A549 (cell line): ENCODE results near the gene DYSF. TPM values are rescaled to one million over a fixed set of nuclear protein-coding genes. Genes with fewer than 3 reads are reported as not detected.
"Not testable (repeated sequence)": the region's sequence is repeated elsewhere in the genome, so short reads cannot be mapped to it uniquely, and the experiment has no call there.

Source experiments
- ATAC-seq, 2 experiments: fragments of 200-7000 bp in 1 of 2; fragments of >200 bp in 1 of 2; cut with Nextera tagmentation in 1 of 2; cut with Tn5 transposase in 1 of 2; 3 replicates each; pipeline versions ENCODE4 v1.8.0 to v1.9.1; 2018 to 2020; ENCODE audit warnings: mild to moderate bottlenecking in 1 of 2, moderate library complexity in 1 of 2
- CTCF ChIA-PET: fragments of 300-600 bp; sonication (Branson Sonifier 250); formaldehyde crosslinking; extraction: SDS; loops from one replicate; lab custom pipeline; 2021; ENCODE audit warnings: antibody characterized with exemption, inconsistent platforms; lab: Yijun Ruan, JAX
- POLR2A ChIA-PET: fragments of 350-600 bp; formaldehyde crosslinking; extraction: SDS; loops from one replicate; lab custom pipeline; 2021; ENCODE audit warnings: antibody characterized with exemption, inconsistent platforms; lab: Yijun Ruan, JAX
- DNase-seq, 2 experiments: peaks; one replicate each; pipeline versions ENCODE4 v3.0.0 to v3.0.0-alpha.2; 2011 to 2016; ENCODE audit warnings: low read depth in 1 of 2, low spot score in 1 of 2
- FAIRE-seq: peaks from 2 replicates; lab custom pipeline; 2011; peaks lifted over from hg19 to GRCh38; lab: Jason Lieb, UNC
- H3K27ac ChIP-seq, 2 experiments: fragments of >200 bp; sonication (Bioruptor Twin); formaldehyde crosslinking; 3 replicates each; pipeline ENCODE4 v1.5.1; 2016 to 2017
- H3K4me1 ChIP-seq: fragments of >200 bp; sonication (Bioruptor Twin); formaldehyde crosslinking; 3 replicates; pipeline ENCODE4 v1.6.1; 2016
- H3K4me2 ChIP-seq: fragments of >200 bp; sonication (Bioruptor Twin); formaldehyde crosslinking; 3 replicates; pipeline ENCODE4 v1.6.1; 2016
- H3K4me3 ChIP-seq: fragments of >200 bp; sonication (Bioruptor Twin); formaldehyde crosslinking; 3 replicates; pipeline ENCODE4 v1.5.1; 2016
- H3K9me3 ChIP-seq: fragments of >200 bp; sonication (Bioruptor Twin); formaldehyde crosslinking; 3 replicates; pipeline ENCODE4 v1.6.1; 2016
- BHLHE40 ChIP-seq: IDR thresholded peaks from 2 replicates; pipeline ENCODE4 v1.6.1; 2012; ENCODE audit warnings: low read depth, low read length, inconsistent platforms
- CBX2 ChIP-seq: fragments of 200-600 bp; sonication (generic); IDR thresholded peaks from 2 replicates; pipeline ENCODE4 v1.6.1; 2016; ENCODE audit warnings: low read depth, mild to moderate bottlenecking, borderline replicate concordance
- CBX8 ChIP-seq: fragments of 200-600 bp; sonication (generic); IDR thresholded peaks from 2 replicates; pipeline ENCODE4 v1.6.1; 2016
- CHD4 ChIP-seq: fragments of 200-600 bp; sonication (generic); IDR thresholded peaks from 2 replicates; pipeline ENCODE4 v1.6.1; 2016; ENCODE audit warnings: antibody characterized with exemption, mild to moderate bottlenecking, borderline replicate concordance
- EHMT2 ChIP-seq: fragments of 200-600 bp; sonication (generic); IDR thresholded peaks from 2 replicates; pipeline ENCODE4 v1.6.1; 2016; ENCODE audit warnings: antibody characterized with exemption, low read depth, mild to moderate bottlenecking, moderate library complexity
- EP300 ChIP-seq, 2 experiments: fragments of >200 bp; sonication (Bioruptor Twin); formaldehyde crosslinking; IDR thresholded peaks; 2 replicates in 1 of 2; 3 replicates in 1 of 2; pipeline ENCODE4 v1.6.1; 2016 to 2017
- ESRRA ChIP-seq: fragments of 150-350 bp; IDR thresholded peaks from 2 replicates; pipeline ENCODE4 v1.6.1; 2014; ENCODE audit warnings: mild to moderate bottlenecking, low read length, borderline replicate concordance
- FOSB ChIP-seq: fragments of 250-450 bp; sonication (Bioruptor Pico); IDR thresholded peaks from 2 replicates; pipeline ENCODE4 v1.5.0; 2020; ENCODE audit warnings: mild to moderate bottlenecking, moderate library complexity
- GATA3 ChIP-seq: IDR thresholded peaks from 2 replicates; pipeline ENCODE4 v1.6.1; 2012; ENCODE audit warnings: borderline replicate concordance
- HEYL ChIP-seq: fragments of 250-450 bp; sonication (Bioruptor Pico); IDR thresholded peaks from 2 replicates; pipeline ENCODE4 v1.8.0; 2021; ENCODE audit warnings: mild to moderate bottlenecking, moderate library complexity
- HOXA7 ChIP-seq: fragments of 250-450 bp; sonication (Bioruptor Pico); IDR thresholded peaks from 2 replicates; pipeline ENCODE4 v1.5.0; 2020; ENCODE audit warnings: mild to moderate bottlenecking, moderate library complexity
- JUN ChIP-seq, 2 experiments: fragments of >200 bp; sonication (Bioruptor Twin); formaldehyde crosslinking; IDR thresholded peaks; 2 replicates in 1 of 2; 3 replicates in 1 of 2; pipeline ENCODE4 v1.6.1; 2016 to 2017
- JUNB ChIP-seq: fragments of >200 bp; sonication (Bioruptor Twin); formaldehyde crosslinking; IDR thresholded peaks from 2 replicates; pipeline ENCODE4 v1.6.1; 2016
- MAFK ChIP-seq: fragments of 450-650 bp; IDR thresholded peaks from 2 replicates; pipeline ENCODE4 v1.6.1; 2014; ENCODE audit not compliant: partially characterized antibody
- MAZ ChIP-seq: fragments of 150-350 bp; IDR thresholded peaks from 2 replicates; pipeline ENCODE4 v1.6.1; 2014; ENCODE audit warnings: antibody characterized with exemption, low read depth, low read length, borderline replicate concordance
- NPAS2 ChIP-seq: fragments of 250-450 bp; sonication (Bioruptor Pico); IDR thresholded peaks from 2 replicates; pipeline ENCODE4 v1.8.0; 2022; ENCODE audit warnings: mild to moderate bottlenecking, moderate library complexity, borderline replicate concordance
- NR3C1 ChIP-seq: fragments of >200 bp; sonication (Bioruptor Twin); formaldehyde crosslinking; IDR thresholded peaks from 3 replicates; pipeline ENCODE4 v1.6.1; 2017
- PHF8 ChIP-seq: fragments of 200-600 bp; sonication (generic); IDR thresholded peaks from 2 replicates; pipeline ENCODE4 v1.6.1; 2016; ENCODE audit warnings: low read depth, mild to moderate bottlenecking, antibody characterized with exemption, moderate library complexity, borderline replicate concordance
- POLR2A ChIP-seq: IDR thresholded peaks from 2 replicates; pipeline ENCODE4 v1.6.1; 2012; ENCODE audit warnings: mild to moderate bottlenecking, low read length
- RAD21 ChIP-seq, 2 experiments: fragments of >200 bp in 1 of 2; sonication (Bioruptor Twin) in 1 of 2; formaldehyde crosslinking in 1 of 2; IDR thresholded peaks in 1 of 2; conservative IDR thresholded peaks in 1 of 2; 2 replicates in 1 of 2; 3 replicates in 1 of 2; pipeline ENCODE4 v1.6.1; 2012 to 2018; ENCODE audit warnings: inconsistent platforms in 1 of 2
- RCOR1 ChIP-seq: fragments of 150-350 bp; IDR thresholded peaks from 2 replicates; pipeline ENCODE4 v1.6.1; 2014; ENCODE audit warnings: antibody characterized with exemption, low read length, low read depth
- RNF2 ChIP-seq: fragments of 200-600 bp; sonication (generic); IDR thresholded peaks from 2 replicates; pipeline ENCODE4 v1.6.1; 2016; ENCODE audit warnings: low read depth, mild to moderate bottlenecking, antibody characterized with exemption, moderate library complexity, borderline replicate concordance
- SMC3 ChIP-seq: fragments of >200 bp; sonication (Bioruptor Twin); formaldehyde crosslinking; IDR thresholded peaks from 3 replicates; pipeline ENCODE4 v1.6.1; 2018; ENCODE audit warnings: inconsistent platforms
- ZFP36 ChIP-seq: fragments of 450-650 bp; IDR thresholded peaks from 2 replicates; pipeline ENCODE4 v1.6.1; 2014; ENCODE audit warnings: borderline replicate concordance; ENCODE audit not compliant: partially characterized antibody
- ZNF302 ChIP-seq: fragments of 250-450 bp; sonication (Bioruptor Pico); IDR thresholded peaks from 2 replicates; pipeline ENCODE4 v1.9.0; 2021; ENCODE audit warnings: inconsistent platforms, mild to moderate bottlenecking, moderate library complexity
- WGBS: methylation state at CpG from one replicate; pipeline ENCODE4 v1.1.6; 2017; ENCODE audit errors: missing lambda C conversion rate; 5-methylcytosine and 5-hydroxymethylcytosine counted together
- polyA plus RNA-seq, 4 experiments: library from polyadenylated mRNA; depleted of rRNA in 3 of 4; stranded (reverse); fragments of >200 nt; fragmentation: RNase III in 1 of 4; extraction: RNeasy Plus Mini Kit Qiagen cat#74134 plus additional on column Dnase treatment in 1 of 4; gene quantifications; 2 replicates in 3 of 4; 3 replicates in 1 of 4; pipeline ENCODE4 v1.2.3, GENCODE V29; 2011 to 2017
- TF ChIP-seq, protein P1 (sequence below): fragments of 250-450 bp; sonication (Bioruptor Pico); IDR thresholded peaks from 2 replicates; pipeline ENCODE4 v1.5.0; 2020; ENCODE audit warnings: low read depth, mild to moderate bottlenecking, moderate library complexity
- TF ChIP-seq, protein P2 (sequence below): fragments of 250-450 bp; sonication (Bioruptor Pico); IDR thresholded peaks from 2 replicates; pipeline ENCODE4 v1.5.0; 2021; ENCODE audit warnings: mild to moderate bottlenecking, moderate library complexity, borderline replicate concordance
- TF ChIP-seq, protein P3 (sequence below): IDR thresholded peaks from 2 replicates; pipeline ENCODE4 v1.6.1; 2012

DYSF gene
- polyA plus RNA-seq, 2 of the 4 experiments (the other 2 are of a cell fraction): 0.36 to 0.98 TPM

DNA sequence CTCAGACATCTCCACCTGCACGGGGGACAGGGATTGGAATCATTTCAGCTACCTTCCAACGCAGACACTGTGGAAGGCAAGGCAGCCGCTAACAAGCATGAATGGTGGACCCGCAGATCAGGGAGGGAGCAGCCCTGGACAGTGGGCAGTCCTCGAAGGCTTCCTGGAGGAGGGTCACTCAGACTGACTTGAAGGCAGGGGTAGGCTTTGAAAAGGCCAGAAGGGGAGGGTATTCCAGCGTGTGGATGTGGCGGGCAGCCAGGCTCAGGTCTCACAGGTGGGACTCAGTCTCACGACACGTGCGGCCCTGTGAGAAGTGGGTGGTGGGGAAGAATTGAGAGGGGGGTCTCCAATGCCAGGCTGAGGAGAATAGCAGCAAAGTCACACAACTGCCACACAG is 29.9 kb downstream of the DYSF start (continued):
- no peak for TF ChIP-seq CBX2
- TF ChIP-seq CHD4: no peak
- TF ChIP-seq ZNF302 (CRISPR knock-in tag): no peak
- no peak for TF ChIP-seq NPAS2 (CRISPR knock-in tag)
- no peak for TF ChIP-seq POLR2A
- no peak for TF ChIP-seq ESRRA
- no peak for TF ChIP-seq JUN (IDR thresholded peaks at IDR 0.05)
- TF ChIP-seq HOXA7: no peak

DNA sequence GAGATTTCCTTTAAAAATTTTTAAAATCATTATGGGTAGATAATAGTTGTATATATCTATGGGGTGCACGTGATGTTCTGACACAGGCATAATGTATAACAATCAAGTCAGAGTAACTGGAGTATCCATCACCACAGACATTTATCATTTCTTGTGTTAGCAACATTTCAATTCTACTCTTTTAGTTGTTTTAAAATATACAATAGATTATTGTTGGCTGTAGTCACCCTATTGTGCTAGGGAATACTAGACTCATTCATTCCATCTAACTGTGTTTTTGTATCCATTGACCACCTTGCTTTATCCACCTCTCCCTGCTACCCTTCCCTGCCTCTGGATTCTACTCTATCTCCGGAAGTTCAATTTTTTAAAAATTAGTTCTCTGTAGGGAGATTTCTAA is 31.0 kb downstream of the DYSF start:
- TF ChIP-seq CHD4 (no peak), FOSB (CRISPR knock-in tag) (no peak), CBX2 (no peak), ESRRA (no peak), NR3C1 (no peak), SMC3 (no peak), JUNB (no peak), RCOR1 (no peak), RAD21 (conservative IDR thresholded peaks at IDR 0.05 in 1 of 2, IDR thresholded peaks at IDR 0.05 in 1 of 2) (no peak), BHLHE40 (no peak), CBX8 (no peak), GATA3 (no peak), MAZ (no peak)
- TF ChIP-seq, protein P1, sequence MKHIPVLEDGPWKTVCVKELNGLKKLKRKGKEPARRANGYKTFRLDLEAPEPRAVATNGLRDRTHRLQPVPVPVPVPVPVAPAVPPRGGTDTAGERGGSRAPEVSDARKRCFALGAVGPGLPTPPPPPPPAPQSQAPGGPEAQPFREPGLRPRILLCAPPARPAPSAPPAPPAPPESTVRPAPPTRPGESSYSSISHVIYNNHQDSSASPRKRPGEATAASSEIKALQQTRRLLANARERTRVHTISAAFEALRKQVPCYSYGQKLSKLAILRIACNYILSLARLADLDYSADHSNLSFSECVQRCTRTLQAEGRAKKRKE: no peak
- DNase-seq: no peak
- CTCF ChIA-PET: no interaction called here
- H3K4me1 ChIP-seq: no peaks in the 10 kb centered on the region
- no peaks in the 10 kb centered on the region for H3K9me3 ChIP-seq
- no peak for FAIRE-seq
- H3K27ac ChIP-seq: no peak overlapping the region
- no peak overlapping the region for H3K4me3 ChIP-seq
- H3K4me2 ChIP-seq: no peak overlapping the region
- POLR2A ChIA-PET: no interaction called here
- 88% methylated on average over 2 of the region's 2 CpGs for WGBS
- ATAC-seq: no peak

DNA sequence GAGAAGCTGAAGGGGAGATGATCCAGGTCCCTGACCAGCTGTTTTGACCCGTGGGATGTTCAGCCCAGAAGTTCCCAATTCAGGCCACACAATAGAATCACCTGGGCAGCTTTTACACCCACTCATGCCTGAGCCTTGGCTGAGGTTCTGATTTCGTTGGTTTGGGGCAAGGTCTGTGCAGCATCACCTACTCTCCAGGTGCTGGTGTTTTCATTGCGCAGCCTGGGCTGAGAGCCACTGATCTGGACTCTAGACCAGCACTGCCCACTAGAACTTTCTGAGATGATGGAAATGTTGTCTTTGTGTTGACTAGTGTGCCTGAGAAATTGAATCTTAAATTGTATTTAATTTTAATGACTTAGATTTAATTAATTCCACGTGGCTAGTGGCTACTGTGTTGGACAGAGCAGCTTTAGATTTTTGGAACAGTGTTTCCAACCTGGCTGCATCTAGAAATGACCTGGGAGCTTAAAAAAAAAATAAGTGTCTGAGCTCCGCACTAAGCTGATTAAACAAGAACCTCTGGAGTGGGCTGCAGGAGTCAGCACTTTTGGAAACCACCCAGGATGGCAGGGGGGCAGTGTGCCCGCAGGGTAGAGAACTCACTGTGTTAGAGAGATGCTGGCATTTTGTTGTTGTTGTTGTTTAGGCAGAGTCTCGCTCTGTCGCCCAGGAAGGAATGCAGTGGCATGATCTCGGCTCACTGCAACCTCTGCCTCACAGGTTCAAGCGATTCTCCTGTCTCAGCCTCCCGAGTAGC is 33.7 kb downstream of the DYSF start:
- ChIA-PET POLR2A (no interaction called here), CTCF (interaction anchor here (1.2 to 1.9 kb wide), 4 partner anchors 9 to 330 kb away, joined by 3 to 14 read pairs (median 6); no protein-coding TSS in a partner anchor)
- H3K27ac ChIP-seq: no peak overlapping the region
- 50% methylated on average over 10 of the region's 11 CpGs for WGBS
- no peak overlapping the region for H3K4me2 ChIP-seq
- FAIRE-seq (no peak), ATAC-seq (no peak), DNase-seq (no peak)
- TF ChIP-seq, protein P2, sequence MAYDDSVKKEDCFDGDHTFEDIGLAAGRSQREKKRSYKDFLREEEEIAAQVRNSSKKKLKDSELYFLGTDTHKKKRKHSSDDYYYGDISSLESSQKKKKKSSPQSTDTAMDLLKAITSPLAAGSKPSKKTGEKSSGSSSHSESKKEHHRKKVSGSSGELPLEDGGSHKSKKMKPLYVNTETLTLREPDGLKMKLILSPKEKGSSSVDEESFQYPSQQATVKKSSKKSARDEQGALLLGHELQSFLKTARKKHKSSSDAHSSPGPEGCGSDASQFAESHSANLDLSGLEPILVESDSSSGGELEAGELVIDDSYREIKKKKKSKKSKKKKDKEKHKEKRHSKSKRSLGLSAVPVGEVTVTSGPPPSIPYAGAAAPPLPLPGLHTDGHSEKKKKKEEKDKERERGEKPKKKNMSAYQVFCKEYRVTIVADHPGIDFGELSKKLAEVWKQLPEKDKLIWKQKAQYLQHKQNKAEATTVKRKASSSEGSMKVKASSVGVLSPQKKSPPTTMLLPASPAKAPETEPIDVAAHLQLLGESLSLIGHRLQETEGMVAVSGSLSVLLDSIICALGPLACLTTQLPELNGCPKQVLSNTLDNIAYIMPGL (CRISPR knock-in tag): no peak
- TF ChIP-seq MAFK (no peak), ZFP36 (no peak), EP300 (IDR thresholded peaks at IDR 0.05) (no peak), HEYL (CRISPR knock-in tag) (no peak), MAZ (no peak), PHF8 (no peak), ZNF302 (CRISPR knock-in tag) (no peak), EHMT2 (no peak), HOXA7 (no peak), RAD21 (conservative IDR thresholded peaks at IDR 0.05 in 1 of 2, IDR thresholded peaks at IDR 0.05 in 1 of 2) (no peak), RNF2 (no peak)
- TF ChIP-seq, protein P1: no peak
- TF ChIP-seq, protein P3, sequence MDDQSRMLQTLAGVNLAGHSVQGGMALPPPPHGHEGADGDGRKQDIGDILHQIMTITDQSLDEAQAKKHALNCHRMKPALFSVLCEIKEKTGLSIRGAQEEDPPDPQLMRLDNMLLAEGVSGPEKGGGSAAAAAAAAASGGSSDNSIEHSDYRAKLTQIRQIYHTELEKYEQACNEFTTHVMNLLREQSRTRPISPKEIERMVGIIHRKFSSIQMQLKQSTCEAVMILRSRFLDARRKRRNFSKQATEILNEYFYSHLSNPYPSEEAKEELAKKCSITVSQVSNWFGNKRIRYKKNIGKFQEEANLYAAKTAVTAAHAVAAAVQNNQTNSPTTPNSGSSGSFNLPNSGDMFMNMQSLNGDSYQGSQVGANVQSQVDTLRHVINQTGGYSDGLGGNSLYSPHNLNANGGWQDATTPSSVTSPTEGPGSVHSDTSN: no peak
- no peak overlapping the region for H3K4me3 ChIP-seq
- no peaks in the 10 kb centered on the region for H3K4me1 ChIP-seq
- no peaks in the 10 kb centered on the region for H3K9me3 ChIP-seq

DNA sequence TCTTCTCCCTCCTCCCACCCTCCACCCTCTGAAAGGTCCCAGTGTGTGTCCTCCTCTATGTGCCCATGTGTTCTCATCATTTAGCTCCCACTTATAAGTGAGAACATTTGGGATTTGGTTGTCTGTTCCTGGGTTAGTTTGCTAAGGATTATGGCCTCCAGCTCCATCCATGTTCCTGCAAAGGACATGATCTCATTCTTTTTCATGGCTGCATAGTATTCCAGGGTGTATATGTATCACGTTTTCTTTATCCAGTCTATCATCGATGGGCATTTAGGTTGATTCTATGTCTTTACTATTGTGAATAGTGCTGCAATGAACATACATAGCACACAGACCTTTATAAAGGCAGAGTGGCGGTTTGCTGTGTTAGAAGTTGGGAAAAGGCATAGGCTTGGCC is 38.2 kb downstream of the DYSF start:
- H3K4me1 ChIP-seq, H3K4me2 ChIP-seq, FAIRE-seq, ATAC-seq, H3K9me3 ChIP-seq, POLR2A ChIA-PET, H3K4me3 ChIP-seq, H3K27ac ChIP-seq, DNase-seq: not testable (repeated sequence)
- CTCF ChIA-PET: interaction anchor here (0.7 kb wide), 1 partner anchor 29 kb away, joined by 3 read pairs; no protein-coding TSS in a partner anchor
- 61% methylated on average over 3 of the region's 3 CpGs for WGBS
